ENCODE measurements around the gene SPAAR.
A peak's percentile ranks its signal among the peaks of the same experiment; 100 is the strongest.
"Not testable (repeated sequence)": the region's sequence is repeated elsewhere in the genome, so short reads cannot be mapped to it uniquely, and the experiment has no call there.

Gene SPAAR

GRCh38 chr9:35909274-35909673, at the start of gene SPAAR:
TSS of gene SPAAR (plus strand) at chr9:35909490. CDS start at chr9:35910464, 974 bp downstream.
- DNase-seq (ENCODE audit: low read depth) = no peak

GRCh38 chr9:35859990-35860339, 49.3 kb upstream of the SPAAR start:
- no peak for DNase-seq (ENCODE audit: low read depth)

- no peak for DNase-seq (ENCODE audit: low read depth)
Measured at GRCh38 chr9:35861161-35861897, 48.0 kb upstream of the SPAAR start.

- no peak for DNase-seq (ENCODE audit: low read depth)
Measured at GRCh38 chr9:35862328-35862727, 47.0 kb upstream of the SPAAR start.

- DNase-seq (ENCODE audit: low read depth) = no peak
Measured at GRCh38 chr9:35863583-35863982, 45.7 kb upstream of the SPAAR start.

- DNase-seq (ENCODE audit: low read depth) = no peak
Measured at GRCh38 chr9:35864695-35865255, 44.5 kb upstream of the SPAAR start.

- no peak for DNase-seq (ENCODE audit: low read depth)
Measured at GRCh38 chr9:35867538-35867937, 41.8 kb upstream of the SPAAR start.

DNA sequence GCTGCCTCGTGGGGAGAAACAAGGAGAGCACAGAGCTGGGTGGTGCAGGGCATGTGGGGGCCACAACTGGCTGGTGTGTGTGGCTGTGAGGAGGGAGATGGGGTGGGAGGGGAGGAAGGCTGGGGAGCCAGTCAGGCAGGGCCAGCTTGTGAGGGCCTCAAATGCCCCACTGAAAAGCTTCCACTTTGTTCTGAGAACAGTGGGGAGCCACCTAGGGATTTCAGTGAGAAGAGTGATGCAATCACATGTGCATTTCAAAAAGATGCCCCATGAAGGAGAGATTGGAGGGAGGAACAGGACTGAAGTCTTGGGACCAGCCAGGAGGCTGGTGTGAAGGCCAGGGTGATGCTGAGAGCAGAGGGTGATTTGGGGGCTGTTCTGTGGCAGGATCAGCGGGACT, 40.4 kb upstream of the SPAAR start:
- no peak for DNase-seq (ENCODE audit: low read depth)

DNA sequence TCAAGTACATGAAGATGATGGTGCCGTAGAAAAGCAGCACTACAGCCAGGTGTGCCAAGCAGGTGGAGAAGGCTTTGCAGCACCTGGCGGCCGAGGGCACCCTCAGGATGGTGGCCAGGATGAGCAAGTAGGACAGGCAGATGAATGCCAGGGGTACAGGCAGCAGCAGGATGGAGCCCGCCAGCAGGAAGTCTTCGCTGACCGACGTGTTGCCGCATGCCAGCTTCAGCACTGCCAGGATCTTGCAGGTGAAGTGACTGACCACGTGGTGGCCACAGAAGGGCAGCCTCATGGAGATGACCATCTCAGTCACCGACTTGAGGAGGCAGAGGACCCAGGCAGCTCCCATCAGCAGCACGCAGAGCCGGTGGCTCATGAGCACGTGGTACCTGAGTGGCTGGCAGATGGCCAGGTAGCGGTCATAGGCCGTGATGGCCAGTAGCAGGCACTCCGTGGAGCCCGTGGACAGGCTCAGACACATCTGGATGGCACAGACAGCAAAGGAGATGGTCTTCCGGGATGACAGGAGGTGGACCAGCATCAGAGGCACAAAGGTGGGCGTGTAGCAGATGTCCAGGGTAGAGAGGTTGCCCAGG, 39.6 kb upstream of the SPAAR start:
- no peak for DNase-seq (ENCODE audit: low read depth)

DNA sequence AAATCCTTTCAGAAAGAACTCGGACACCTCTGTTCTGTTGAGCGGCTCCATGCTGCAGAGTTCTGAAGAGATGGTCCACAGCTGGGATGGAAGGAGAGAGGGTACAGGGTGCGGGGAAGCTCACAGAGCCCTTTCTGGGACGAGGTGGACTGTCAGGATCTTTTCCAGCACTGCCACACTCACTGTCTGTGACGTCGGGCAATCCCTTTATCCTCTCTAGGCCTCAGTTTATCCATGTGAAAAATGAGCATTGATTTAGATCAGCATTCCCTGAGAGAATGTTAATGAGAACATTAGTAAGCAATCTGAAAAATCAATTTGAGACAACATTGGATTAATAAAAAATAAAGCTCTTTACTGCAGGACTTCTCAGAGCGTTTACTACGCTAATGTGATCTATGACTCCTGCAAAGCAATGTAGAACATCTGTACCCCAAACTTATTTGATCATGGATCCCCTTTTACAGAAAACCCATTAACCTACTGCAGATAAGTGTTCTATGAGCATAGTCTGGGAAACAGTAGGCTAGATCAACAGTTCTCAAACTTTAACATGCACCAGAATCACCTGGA, 38.9 kb upstream of the SPAAR start, which contains the start of gene OR13J1:
Gene OR13J1 (minus strand): TSS at position 51 of the 573 bp plus-strand sequence. CDS start 0 bp downstream, at position 51.
- no peak for DNase-seq (ENCODE audit: low read depth)

GRCh38 chr9:35871545-35871944, 37.7 kb upstream of the SPAAR start:
- DNase-seq (ENCODE audit: low read depth) = no peak

- no peak for DNase-seq (ENCODE audit: low read depth)
Measured at GRCh38 chr9:35872505-35872904, 36.8 kb upstream of the SPAAR start.

- DNase-seq (ENCODE audit: low read depth) = peak; percentile 56
Measured at GRCh38 chr9:35882263-35882848, 26.9 kb upstream of the SPAAR start.

DNA sequence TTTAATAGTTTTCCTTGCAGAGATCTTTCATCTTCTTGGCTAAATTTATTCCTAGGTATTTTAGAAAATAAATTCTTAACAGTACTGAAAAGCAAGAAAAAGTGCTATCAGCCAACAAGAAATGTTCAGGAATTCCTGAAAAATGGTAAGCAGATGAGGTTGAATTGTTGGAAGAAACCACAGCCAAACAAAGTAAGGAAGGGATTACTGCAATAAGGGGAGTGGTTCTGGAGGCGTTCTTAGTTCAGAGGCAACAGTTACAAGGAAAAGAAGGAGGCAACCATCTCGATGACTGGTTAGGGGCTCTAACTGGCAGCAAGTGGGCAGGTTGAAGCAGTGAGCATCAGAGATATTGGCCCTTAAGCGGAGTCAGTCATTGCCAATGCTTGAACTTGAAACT, 26.3 kb upstream of the SPAAR start:
- DNase-seq (ENCODE audit: low read depth) = no peak

GRCh38 chr9:35884908-35885307, 24.4 kb upstream of the SPAAR start:
- not testable (repeated sequence) for DNase-seq (ENCODE audit: low read depth)

DNA sequence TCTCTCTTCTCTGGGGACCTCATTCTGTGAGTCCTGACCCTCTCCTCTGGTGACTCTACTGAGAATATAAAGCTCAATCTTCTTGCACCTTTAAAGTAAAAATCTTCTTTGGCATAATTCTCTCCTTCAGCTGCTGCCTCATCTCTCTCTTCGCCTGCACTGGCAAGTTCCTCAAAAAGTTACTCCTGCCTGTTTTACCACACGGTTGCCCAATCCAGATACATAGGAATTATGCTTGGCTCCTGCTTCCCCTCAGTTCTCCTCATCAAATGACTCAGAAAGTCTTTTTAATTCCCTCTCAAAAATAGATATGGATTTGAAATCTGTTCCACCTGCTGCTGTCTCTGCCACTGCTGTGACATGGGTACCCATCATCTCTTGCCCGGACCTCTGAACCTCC, 17.6 kb upstream of the SPAAR start:
- DNase-seq (ENCODE audit: low read depth) = no peak

- DNase-seq (ENCODE audit: low read depth) = no peak
Measured at GRCh38 chr9:35892051-35892450, 17.2 kb upstream of the SPAAR start.

- DNase-seq (ENCODE audit: low read depth) = no peak
Measured at GRCh38 chr9:35896570-35896969, 12.7 kb upstream of the SPAAR start.

DNA sequence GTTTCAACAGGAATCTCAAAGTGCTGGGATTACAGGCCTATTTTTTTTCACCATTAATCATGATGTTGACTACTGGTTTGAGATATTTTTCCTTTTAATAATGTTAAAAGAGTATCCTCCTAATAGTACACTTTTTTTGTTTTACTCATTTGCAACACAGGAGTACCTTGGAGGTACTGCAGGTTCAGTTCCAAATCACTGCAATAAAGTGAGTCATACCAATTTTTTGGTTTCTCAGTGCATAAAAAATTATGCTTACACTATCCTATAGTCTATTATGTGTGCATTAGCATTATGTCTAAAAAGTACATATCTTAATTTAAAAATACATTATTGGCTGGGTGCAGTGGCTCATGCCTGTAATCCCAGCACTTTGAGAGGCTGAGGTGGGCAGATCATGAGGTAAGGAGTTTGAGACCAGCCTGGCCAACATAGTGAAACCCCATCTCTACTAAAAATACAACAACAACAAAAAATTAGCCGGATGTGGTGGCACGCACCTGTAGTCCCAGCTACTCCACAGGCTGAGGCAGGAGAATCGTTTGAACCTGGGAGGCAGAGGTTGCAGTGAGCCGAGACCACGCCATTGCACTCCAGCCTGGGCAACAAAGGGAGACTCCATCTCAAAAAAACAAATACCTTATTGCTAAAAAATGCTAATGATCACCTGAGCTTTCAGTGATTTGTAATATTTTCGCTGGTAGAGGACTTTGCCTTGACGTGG, 11.8 kb upstream of the SPAAR start:
- DNase-seq (ENCODE audit: low read depth) = not testable (repeated sequence)

DNA sequence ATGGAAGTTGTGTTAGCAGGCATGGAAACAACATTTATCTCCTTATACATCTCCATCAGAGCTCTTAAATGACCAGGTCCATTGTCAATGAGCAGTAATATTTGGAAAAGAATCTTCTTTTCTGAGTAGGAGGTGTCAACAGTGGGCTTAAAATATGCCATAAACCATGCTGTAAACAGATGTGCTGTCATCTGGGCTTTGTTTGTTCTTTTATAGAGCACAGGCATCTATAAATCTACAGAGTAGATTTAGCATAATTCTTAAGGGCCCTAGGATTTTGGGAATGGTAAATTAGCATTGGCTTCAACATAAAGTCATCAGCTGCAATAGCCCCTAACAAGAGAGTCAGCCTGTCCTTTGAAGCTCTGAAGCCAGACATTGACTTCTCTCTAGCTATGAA, 11.0 kb upstream of the SPAAR start:
- DNase-seq (ENCODE audit: low read depth) = no peak

DNA sequence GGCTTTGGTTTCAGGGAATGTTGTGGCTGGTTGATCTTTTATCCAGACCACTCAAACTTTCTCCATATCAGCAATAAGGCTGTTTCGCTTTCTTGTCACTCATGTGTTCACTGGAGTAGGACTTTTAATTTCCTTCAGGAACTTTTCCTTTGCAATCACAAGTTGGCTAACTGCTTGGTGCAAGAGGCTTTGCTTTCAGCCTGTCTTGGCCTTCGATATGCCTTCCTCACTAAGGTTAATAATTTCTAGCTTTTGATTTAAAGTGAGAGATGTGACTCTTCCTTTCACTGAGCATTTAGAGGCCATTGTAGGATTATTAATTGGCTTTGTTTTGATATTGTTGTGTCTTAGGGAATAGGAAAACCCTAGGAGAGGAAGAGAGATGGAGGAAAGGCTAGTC, 10.3 kb upstream of the SPAAR start:
- DNase-seq (ENCODE audit: low read depth) = no peak

DNA sequence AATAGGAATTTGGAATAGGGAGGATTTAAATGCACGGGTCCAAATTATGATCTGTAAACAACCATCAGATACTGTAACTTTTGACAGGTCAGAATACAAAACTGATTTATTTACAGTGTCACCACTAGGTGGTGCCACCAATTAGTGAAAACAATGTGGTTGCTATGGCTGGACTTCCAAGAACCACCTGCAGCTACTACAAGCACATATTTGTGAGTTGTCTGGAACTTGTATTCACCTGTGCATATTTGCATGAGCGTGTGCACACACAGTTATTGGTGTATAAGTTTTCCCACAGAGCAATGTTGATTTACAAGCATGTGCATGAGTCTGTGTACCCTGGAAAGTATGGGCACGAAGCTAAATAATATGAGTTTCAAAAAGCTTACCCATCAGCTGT, 6.2 kb upstream of the SPAAR start:
- DNase-seq (ENCODE audit: low read depth) = no peak

Data from stimulated activated CD8-positive, alpha-beta memory T cell treated with anti-CD3 and anti-CD28 coated beads, Interleukin-15, amount 100 ng/mL, for 24 hours (primary cell).